IMR-90 (cell line): ENCODE data around the gene TMPRSS5. TPM values are rescaled to one million over a fixed set of nuclear protein-coding genes. Genes with fewer than 3 reads are reported as not detected.

ENCODE experiments used
- ATAC-seq: fragments of 200-7000 bp; cut with Tn5 transposase; 2 replicates; pipeline ENCODE4 v1.9.1; 2020; ENCODE audit warnings: low read depth, mild to moderate bottlenecking, moderate library complexity
- BruUV-seq: library from RNA; stranded (reverse); fragments of 400-500 nt; replicated peaks from 2 replicates; lab custom pipeline; 2021; lab: Mats Ljungman, UMichigan
- CTCF ChIA-PET: fragments of 300-600 bp; formaldehyde crosslinking; extraction: SDS; loops from one replicate; lab custom pipeline; 2021; ENCODE audit warnings: antibody characterized with exemption; lab: Yijun Ruan, JAX
- POLR2A ChIA-PET: fragments of 300-600 bp; sonication (Branson Sonifier 250); formaldehyde crosslinking; loops from one replicate; lab custom pipeline; 2022; ENCODE audit warnings: antibody characterized with exemption; ENCODE audit not compliant: unreplicated experiment; lab: Charles Lee
- DNase-seq: peaks from one replicate; pipeline ENCODE4 v3.0.0; 2013
- H2AFZ ChIP-seq: replicated peaks from 2 replicates; pipeline ENCODE3; 2013; ENCODE audit warnings: low read length, mild to moderate bottlenecking; ENCODE audit not compliant: poor library complexity
- H2AK5ac ChIP-seq: 2 replicates; pipeline ENCODE4 v1.6.1; 2013; ENCODE audit warnings: low read depth, low read length, inconsistent platforms
- H2AK9ac ChIP-seq: replicated peaks from 2 replicates; pipeline ENCODE3; 2013; ENCODE audit warnings: mild to moderate bottlenecking, low read depth, low read length, moderate library complexity; ENCODE audit not compliant: poor library complexity
- H2BK120ac ChIP-seq: 2 replicates; pipeline ENCODE4 v1.6.1; 2013; ENCODE audit warnings: low read depth, low read length, inconsistent platforms
- H2BK15ac ChIP-seq: 3 replicates; pipeline ENCODE4 v1.6.1; 2013; ENCODE audit warnings: low read depth, low read length, inconsistent platforms
- H2BK20ac ChIP-seq: 2 replicates; pipeline ENCODE4 v1.6.1; 2013; ENCODE audit warnings: low read depth, mild to moderate bottlenecking, inconsistent platforms, low read length, moderate library complexity
- H2BK5ac ChIP-seq: 2 replicates; pipeline ENCODE4 v1.6.1; 2013; ENCODE audit warnings: mild to moderate bottlenecking, low read depth, low read length, inconsistent platforms; ENCODE audit not compliant: poor library complexity, severe bottlenecking
- H3K14ac ChIP-seq: replicated peaks from 2 replicates; pipeline ENCODE4 v1.6.1; 2013; ENCODE audit warnings: low read depth, low read length, inconsistent platforms
- H3K18ac ChIP-seq: 2 replicates; pipeline ENCODE4 v1.6.1; 2013; ENCODE audit warnings: low read depth, low read length, control low read depth
- H3K23ac ChIP-seq: 2 replicates; pipeline ENCODE4 v1.6.1; 2013; ENCODE audit warnings: low read depth, low read length, inconsistent platforms
- H3K27ac ChIP-seq: 2 replicates; pipeline ENCODE4 v1.5.1; 2013; ENCODE audit warnings: mild to moderate bottlenecking, control low read depth, low read length; ENCODE audit not compliant: insufficient read depth
- H3K27me3 ChIP-seq: 2 replicates; pipeline ENCODE4 v1.6.1; 2013; ENCODE audit warnings: low read length; ENCODE audit not compliant: control insufficient read depth, insufficient read depth
- H3K36me3 ChIP-seq: 2 replicates; pipeline ENCODE4 v1.6.1; 2013; ENCODE audit warnings: low read length, mixed read lengths; ENCODE audit not compliant: control insufficient read depth, insufficient read depth
- H3K4ac ChIP-seq: 2 replicates; pipeline ENCODE4 v1.6.1; 2013; ENCODE audit warnings: low read depth, low read length, inconsistent platforms
- H3K4me1 ChIP-seq: 2 replicates; pipeline ENCODE4 v1.6.1; 2013; ENCODE audit warnings: low read length, mixed read lengths; ENCODE audit not compliant: control insufficient read depth, insufficient read depth
- H3K4me2 ChIP-seq: 2 replicates; pipeline ENCODE4 v1.6.1; 2013; ENCODE audit warnings: low read depth, mild to moderate bottlenecking, control low read depth, low read length, moderate library complexity
- H3K4me3 ChIP-seq: 2 replicates; pipeline ENCODE4 v1.5.1; 2013; ENCODE audit warnings: low read depth, mild to moderate bottlenecking, control low read depth, low read length, moderate library complexity; ENCODE audit not compliant: insufficient read depth
- H3K56ac ChIP-seq: 2 replicates; pipeline ENCODE4 v1.6.1; 2013; ENCODE audit warnings: low read length, inconsistent platforms; ENCODE audit not compliant: insufficient read depth; ENCODE audit errors: extremely low read depth
- H3K79me1 ChIP-seq, 2 experiments: 2 replicates each; pipeline ENCODE4 v1.6.1; 2013; ENCODE audit warnings: low read length in 2 of 2, inconsistent platforms in 1 of 2, low read depth in 1 of 2
- H3K9ac ChIP-seq: 2 replicates; pipeline ENCODE4 v1.6.1; 2013; ENCODE audit warnings: low read depth, low read length, control low read depth
- H3K9me1 ChIP-seq: 2 replicates; pipeline ENCODE4 v1.6.1; 2013; ENCODE audit warnings: low read length, inconsistent platforms; ENCODE audit not compliant: insufficient read depth
- H3K9me3 ChIP-seq: 2 replicates; pipeline ENCODE4 v1.6.1; 2013; ENCODE audit warnings: low read length; ENCODE audit not compliant: control insufficient read depth, insufficient read depth
- H4K20me1 ChIP-seq: 2 replicates; pipeline ENCODE4 v1.6.1; 2013; ENCODE audit warnings: low read length, inconsistent platforms; ENCODE audit not compliant: insufficient read depth
- H4K5ac ChIP-seq: 2 replicates; pipeline ENCODE4 v1.6.1; 2013; ENCODE audit warnings: mild to moderate bottlenecking, low read depth, low read length, control low read depth
- H4K8ac ChIP-seq, 2 experiments: 2 replicates each; pipeline ENCODE4 v1.6.1; 2013; ENCODE audit warnings: low read depth in 2 of 2, low read length in 2 of 2, control low read depth in 1 of 2, inconsistent platforms in 1 of 2
- H4K91ac ChIP-seq: 2 replicates; pipeline ENCODE4 v1.6.1; 2013; ENCODE audit warnings: low read depth, low read length, inconsistent platforms; ENCODE audit not compliant: insufficient read depth
- BHLHE40 ChIP-seq: fragments of 150-350 bp; IDR thresholded peaks from 2 replicates; pipeline ENCODE4 v1.6.1; 2016; ENCODE audit warnings: mild to moderate bottlenecking, low read depth, low read length
- MAZ ChIP-seq: IDR thresholded peaks from 2 replicates; pipeline ENCODE4 v1.6.1; 2012; ENCODE audit warnings: low read depth, mild to moderate bottlenecking, low read length, improper control_type of control experiment, moderate library complexity, borderline replicate concordance
- RAD21 ChIP-seq: IDR thresholded peaks from 2 replicates; pipeline ENCODE4 v1.6.1; 2012; ENCODE audit warnings: low read length, improper control_type of control experiment
- WGBS, 2 experiments: methylation state at CpG; one replicate each; pipeline versions ENCODE4 v1.1.5 to v1.1.7; 2013; ENCODE audit warnings: missing lambda C conversion rate in 2 of 2; ENCODE audit not compliant: insufficient read length in 1 of 2; ENCODE audit errors: extremely low coverage in 2 of 2; 5-methylcytosine and 5-hydroxymethylcytosine counted together
- dilution Hi-C: fragments of 300-500 bp; cut with HindIII; formaldehyde crosslinking; loops from one replicate; pipeline ENCODE4 v1.14.3; 2018; ENCODE audit warnings: low sequenced_read_pairs; ENCODE audit not compliant: unreplicated experiment
- in situ Hi-C: fragments of 300-500 bp; cut with MboI; formaldehyde crosslinking; loops from 3 replicates; pipeline ENCODE4 v1.14.3; 2019; ENCODE audit warnings: low sequenced_read_pairs, inconsistent platforms, mixed read lengths
- intact Hi-C: fragments of 100-400 bp; cut with micrococcal nuclease; formaldehyde crosslinking; loops from 2 replicates; pipeline ENCODE4 v1.10.0; 2022
- polyA plus RNA-seq, 3 experiments: library from polyadenylated mRNA; depleted of rRNA; stranded (reverse); fragments of >200 nt; gene quantifications; 2 replicates each; pipeline ENCODE4 v1.2.3, GENCODE V29; 2012; ENCODE audit warnings: low replicate concordance in 1 of 3
- total RNA-seq: library from RNA; depleted of rRNA; stranded (reverse); fragments of >200 nt; gene quantifications from 2 replicates; pipeline ENCODE4 v1.2.3, GENCODE V29; 2012

TMPRSS5 gene
- total and polyA plus RNA-seq, 2 of the 4 experiments (the other 2 are of a cell fraction): under 0.01 to 0.24 TPM

GRCh38 chr11:113675003-113675561, 31.0 kb downstream of the TMPRSS5 start:
- intact Hi-C loops: loop anchor here (5.0 kb wide), 1 partner anchor 1523 kb away; no protein-coding TSS in a partner anchor
- BruUV-seq: no TSS peak
- no peak overlapping the region for H3K27ac ChIP-seq

More at GRCh38 chr11:113675003-113675561, 31.0 kb downstream of the TMPRSS5 start:
- Histone ChIP-seq H4K8ac (no peak overlapping the region), H2BK5ac (no peak overlapping the region), H3K4me2 (no peak overlapping the region), H2BK20ac (no peak overlapping the region), H3K9ac (no peak overlapping the region), H2AK5ac (no peak overlapping the region), H2BK120ac (no peak overlapping the region), H3K4ac (no peak overlapping the region), H4K5ac (no peak overlapping the region), H3K9me1 (no peaks in the 10 kb centered on the region; the same call in 1 of the 2 replicates), H3K56ac (no peak overlapping the region), H3K14ac (no peak overlapping the region), H3K4me1 (no peaks in the 10 kb centered on the region; the same call in 1 of the 2 replicates), H3K27me3 (peaks cover 15% of the 10 kb centered on the region), H3K18ac (no peak overlapping the region), H2AK9ac (no peak overlapping the region), H3K79me1 (no peaks in the 10 kb centered on the region), H3K9me3 (no peaks in the 10 kb centered on the region), H4K91ac (no peak overlapping the region), H4K20me1 (no peaks in the 10 kb centered on the region), H2BK15ac (no peak overlapping the region), H2AFZ (no peak overlapping the region), H3K23ac (no peak overlapping the region), H3K36me3 (no peaks in the 10 kb centered on the region), H3K4me3 (no peak overlapping the region)
- CTCF ChIA-PET: interaction anchor here (1.0 to 1.1 kb wide), 2 partner anchors 7 to 15 kb away, joined by 3 read pairs; no protein-coding TSS in a partner anchor
- peak; percentile 71 for ATAC-seq
- TF ChIP-seq MAZ: no peak
- TF ChIP-seq RAD21: no peak
- TF ChIP-seq BHLHE40: peak; percentile 51
- POLR2A ChIA-PET: no interaction called here
- DNase-seq: peak; percentile 88
- dilution Hi-C loops: no loop called here
- in situ Hi-C loops: no loop called here
- no CpG with 5 or more reads among the region's 5 CpGs for WGBS, 2 experiments
